Loucy (cell line): ENCODE results near the gene SMTN.
"Not testable (repeated sequence)": the region's sequence is repeated elsewhere in the genome, so short reads cannot be mapped to it uniquely, and the experiment has no call there.

Experiments used
- H2AFZ ChIP-seq: fragments of 200-600 bp; sonication (generic); 2 replicates; pipeline ENCODE4 v1.6.0; 2016; ENCODE audit warnings: antibody characterized with exemption, mild to moderate bottlenecking, low read length, moderate library complexity
- H3F3A ChIP-seq: fragments of 200-600 bp; 2 replicates; pipeline ENCODE4 v1.6.0; 2016; ENCODE audit warnings: antibody characterized with exemption, low read depth, mild to moderate bottlenecking
- H3K27me3 ChIP-seq: fragments of 200-600 bp; sonication (generic); 2 replicates; pipeline ENCODE4 v1.6.1; 2014; ENCODE audit warnings: low read length, mild to moderate bottlenecking; ENCODE audit not compliant: insufficient read depth, poor library complexity, severe bottlenecking
- H3K36me3 ChIP-seq: fragments of 200-600 bp; sonication (generic); 2 replicates; pipeline ENCODE4 v1.6.1; 2016; ENCODE audit warnings: low read length; ENCODE audit not compliant: insufficient read depth
- H3K4me1 ChIP-seq: fragments of 200-600 bp; sonication (generic); 2 replicates; pipeline ENCODE4 v1.5.1; 2014; ENCODE audit warnings: low read length, mild to moderate bottlenecking; ENCODE audit not compliant: insufficient read depth, poor library complexity, severe bottlenecking
- H3K4me2 ChIP-seq: fragments of 200-600 bp; sonication (generic); 2 replicates; pipeline ENCODE4 v1.6.0; 2014; ENCODE audit warnings: antibody characterized with exemption, low read length, low read depth, mild to moderate bottlenecking; ENCODE audit not compliant: poor library complexity, severe bottlenecking
- H3K4me3 ChIP-seq: fragments of 200-600 bp; sonication (generic); 2 replicates; pipeline ENCODE4 v1.5.1; 2014; ENCODE audit warnings: low read length, mild to moderate bottlenecking, mixed read lengths; ENCODE audit not compliant: poor library complexity, severe bottlenecking
- H3K79me2 ChIP-seq: fragments of 200-600 bp; sonication (generic); 2 replicates; pipeline ENCODE4 v1.6.1; 2014; ENCODE audit warnings: low read length; ENCODE audit not compliant: insufficient read depth
- H3K9ac ChIP-seq: fragments of 200-600 bp; sonication (generic); 2 replicates; pipeline ENCODE4 v1.6.0; 2014; ENCODE audit warnings: mild to moderate bottlenecking, low read depth, low read length, moderate library complexity; ENCODE audit not compliant: poor library complexity, severe bottlenecking
- H3K9me2 ChIP-seq: fragments of 200-600 bp; sonication (generic); replicated peaks from 2 replicates; pipeline ENCODE4 v1.6.1; 2016; ENCODE audit warnings: low read depth, low read length, mixed read lengths
- H3K9me3 ChIP-seq: fragments of 200-600 bp; sonication (generic); 2 replicates; pipeline ENCODE4 v1.6.1; 2014; ENCODE audit warnings: mild to moderate bottlenecking, antibody characterized with exemption, low read length, low read depth; ENCODE audit not compliant: insufficient read depth
- H4K20me1 ChIP-seq: fragments of 200-600 bp; sonication (generic); 2 replicates; pipeline ENCODE4 v1.6.0; 2014; ENCODE audit warnings: antibody characterized with exemption, low read length, mild to moderate bottlenecking; ENCODE audit not compliant: insufficient read depth, poor library complexity, severe bottlenecking
- CTCF ChIP-seq: fragments of 200-600 bp; sonication (generic); conservative IDR thresholded peaks from 2 replicates; pipeline ENCODE4 v1.5.1; 2014; ENCODE audit warnings: mild to moderate bottlenecking, antibody characterized with exemption, low read length
- EZH2phosphoT487 ChIP-seq: fragments of 200-600 bp; IDR thresholded peaks from 2 replicates; pipeline ENCODE4 v1.6.1; 2018; ENCODE audit warnings: antibody characterized with exemption, mild to moderate bottlenecking, moderate library complexity, borderline replicate concordance

Gene SMTN

GRCh38 chr22:31107178-31107893 is 26.2 kb downstream of the SMTN start, which contains the start of gene SELENOM:
SELENOM (minus strand) TSS chr22:31107568; CDS start chr22:31107505, 63 bp downstream.
- H4K20me1 ChIP-seq = no peaks in the 10 kb centered on the region
- no peaks in the 10 kb centered on the region for H3F3A ChIP-seq
- peaks cover 3% of the 10 kb centered on the region for H3K4me1 ChIP-seq
- peak within 1 kb of the TSS; percentile 40 for H3K9ac ChIP-seq
- no peaks in the 10 kb centered on the region for H3K27me3 ChIP-seq
- H3K9me3 ChIP-seq = no peaks in the 10 kb centered on the region
- peak within 1 kb of the TSS; percentile 71 for H3K4me3 ChIP-seq
- H3K9me2 ChIP-seq = no peaks in the 10 kb centered on the region
- peak within 1 kb of the TSS; percentile 83 for H3K4me2 ChIP-seq
- H3K79me2 ChIP-seq = no peaks in the 10 kb centered on the region
- no peak for TF ChIP-seq EZH2phosphoT487
- TF ChIP-seq CTCF = peak; percentile 95
- H2AFZ ChIP-seq = peak within 1 kb of the TSS; percentile 95
- no peaks in the 10 kb centered on the region for H3K36me3 ChIP-seq

DNA sequence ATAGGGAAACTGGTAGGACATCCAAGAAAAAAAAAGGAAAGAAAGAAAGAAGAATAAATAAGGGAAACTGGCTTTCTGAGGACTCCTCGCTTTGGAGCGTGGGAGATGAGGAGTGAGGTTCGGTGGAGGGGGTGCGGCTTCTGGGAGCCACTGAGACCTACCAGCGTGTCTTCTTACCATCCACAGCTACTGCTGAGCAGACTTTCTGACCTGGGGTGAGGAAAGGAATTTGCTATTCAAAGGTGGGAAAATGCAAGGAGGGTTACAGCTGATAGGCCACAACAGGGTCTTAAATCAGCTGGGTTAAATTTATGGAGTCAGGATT is 26.7 kb downstream of the SMTN start:
- Histone ChIP-seq H3K27me3 (no peaks in the 10 kb centered on the region), H4K20me1 (no peaks in the 10 kb centered on the region), H3F3A (no peaks in the 10 kb centered on the region), H2AFZ (peak overlapping the region; percentile 95), H3K9ac (peak overlapping the region; percentile 40), H3K4me1 (peaks cover 3% of the 10 kb centered on the region), H3K36me3 (no peaks in the 10 kb centered on the region), H3K4me3 (peak overlapping the region; percentile 71), H3K79me2 (no peaks in the 10 kb centered on the region), H3K4me2 (peak overlapping the region; percentile 83), H3K9me3 (no peaks in the 10 kb centered on the region), H3K9me2 (no peaks in the 10 kb centered on the region)
- no peak for TF ChIP-seq CTCF
- no peak for TF ChIP-seq EZH2phosphoT487

DNA sequence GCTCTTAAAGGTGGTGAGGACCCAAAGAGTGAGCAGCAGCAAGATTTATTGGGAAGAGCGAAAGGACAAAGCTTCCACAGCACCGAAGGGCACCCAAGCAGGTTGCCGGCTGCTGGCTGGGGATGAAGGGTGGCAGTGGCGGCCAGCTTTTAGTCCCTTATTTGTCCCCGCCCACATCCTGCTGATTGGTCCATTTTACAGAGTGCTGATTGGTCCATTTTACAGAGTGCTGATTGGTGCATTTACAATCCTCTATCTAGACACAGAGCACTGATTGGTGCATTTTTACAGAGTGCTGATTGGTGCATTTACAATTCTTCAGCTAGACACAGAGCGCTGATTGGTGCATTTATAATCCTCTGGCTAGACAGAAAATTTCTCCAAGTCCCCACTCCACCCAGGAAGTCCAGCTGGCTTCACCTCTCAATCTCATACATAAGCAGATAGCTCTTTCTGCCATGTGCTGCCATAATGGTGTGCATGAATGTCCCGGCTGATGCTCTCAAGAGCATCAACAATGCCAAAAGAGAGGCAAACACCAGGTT is 31.5 kb downstream of the SMTN start:
- not testable (repeated sequence) for H3K36me3 ChIP-seq, H3K4me1 ChIP-seq, H2AFZ ChIP-seq, H3K27me3 ChIP-seq, H3K9ac ChIP-seq, H3K4me2 ChIP-seq, H3K79me2 ChIP-seq, H3F3A ChIP-seq, H3K9me3 ChIP-seq, H4K20me1 ChIP-seq, H3K9me2 ChIP-seq, H3K4me3 ChIP-seq
